GM03348 (cell line): Measurements from ENCODE around the gene FARS2.
A peak's percentile ranks its signal among the peaks of the same experiment; 100 is the strongest.
"Not testable (repeated sequence)": the region's sequence is repeated elsewhere in the genome, so short reads cannot be mapped to it uniquely, and the experiment has no call there.

Experiments
- DNase-seq: peaks from one replicate; pipeline ENCODE4 v3.0.0; 2012; ENCODE audit warnings: low spot score

Gene FARS2

DNA sequence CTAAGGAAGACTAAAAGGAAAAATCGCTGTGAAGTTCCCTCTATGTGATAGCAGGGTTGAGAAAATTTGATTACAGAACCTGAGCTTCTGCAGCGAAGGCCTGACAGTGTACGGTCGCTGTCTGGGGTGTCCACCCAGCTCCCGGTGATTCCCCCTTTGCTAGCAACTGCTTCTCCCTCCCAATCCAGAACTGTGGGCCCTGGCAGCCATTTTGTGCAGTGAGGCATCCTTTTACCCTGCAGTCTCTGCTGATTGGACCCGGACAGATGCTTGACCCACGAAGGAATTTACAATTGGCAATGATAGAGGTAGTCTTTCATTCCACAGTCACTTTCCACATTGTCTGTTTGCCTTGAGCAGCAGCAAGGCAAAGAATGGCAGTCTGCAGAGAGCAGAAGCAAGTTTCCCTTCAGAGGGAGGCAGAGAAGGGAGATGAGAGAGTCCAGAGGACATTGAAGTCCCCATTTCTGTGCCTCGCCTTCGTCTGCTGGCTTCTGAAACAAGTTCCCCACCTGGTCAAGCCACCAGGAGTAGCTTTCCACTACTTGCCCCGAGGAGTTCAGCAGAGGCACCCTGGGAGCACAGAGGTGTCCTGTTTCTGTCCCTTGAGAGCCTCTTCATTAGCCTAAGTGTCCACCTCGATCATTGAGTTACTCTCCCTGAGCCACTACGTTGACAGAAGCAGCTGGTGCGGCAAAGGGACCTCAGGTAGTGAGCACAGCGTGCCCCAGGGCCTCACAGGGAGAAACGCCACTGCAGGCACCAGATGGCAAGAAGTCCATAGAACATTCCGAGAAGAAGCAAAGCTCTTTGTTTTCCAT is 375.1 kb downstream of the FARS2 start:
- DNase-seq, result no peak

GRCh38 chr6:5637714-5638113 is 376.4 kb downstream of the FARS2 start:
- DNase-seq, result no peak

DNA sequence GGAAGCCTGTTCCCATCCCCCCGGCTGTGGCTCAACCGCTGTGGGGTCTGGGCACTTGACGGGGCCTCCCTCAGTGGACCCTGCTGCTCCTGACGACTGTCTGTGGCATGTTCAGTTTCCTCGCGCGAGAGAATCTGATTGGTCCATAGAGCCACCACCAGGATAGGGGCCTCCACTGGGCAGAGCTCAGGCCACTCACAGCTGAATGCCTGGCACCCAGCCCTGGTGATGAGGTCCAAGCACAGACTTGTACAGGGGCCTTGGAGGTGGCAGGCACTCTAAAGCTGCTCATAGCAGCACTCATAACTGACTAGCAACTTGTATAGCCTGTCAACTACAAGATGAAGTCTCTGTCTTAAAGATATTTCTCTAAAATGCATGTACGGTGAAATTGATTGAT is 377.4 kb downstream of the FARS2 start:
- DNase-seq, result no peak

DNA sequence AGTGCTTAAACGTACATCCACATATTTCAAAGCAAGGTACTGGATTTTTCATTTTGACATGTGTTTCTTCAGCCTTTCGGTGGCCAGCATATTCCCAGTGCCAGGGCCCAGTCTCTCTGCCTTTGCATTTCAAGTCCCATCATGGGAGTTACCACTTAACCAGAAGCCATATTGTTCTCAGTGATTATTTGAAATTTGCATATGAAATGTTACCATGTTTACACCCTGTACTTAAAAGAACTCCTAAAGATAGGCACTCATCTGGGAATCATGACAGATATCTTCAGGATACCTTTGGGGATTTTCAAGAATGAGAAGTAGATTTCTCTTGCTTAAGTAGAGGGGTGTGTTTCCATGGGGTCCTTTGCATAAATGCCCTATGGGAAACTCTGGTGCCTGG is 377.9 kb downstream of the FARS2 start:
- DNase-seq, result no peak

GRCh38 chr6:5640614-5641013 is 379.3 kb downstream of the FARS2 start:
- DNase-seq, result no peak

- no peak for DNase-seq
These were observed 383.3 kb downstream of the FARS2 start for GRCh38 chr6:5644523-5645185.

- DNase-seq, result no peak
These were observed 384.3 kb downstream of the FARS2 start for GRCh38 chr6:5645328-5646290.

- no peak for DNase-seq
These were observed 391.3 kb downstream of the FARS2 start for GRCh38 chr6:5652406-5653137.

DNA sequence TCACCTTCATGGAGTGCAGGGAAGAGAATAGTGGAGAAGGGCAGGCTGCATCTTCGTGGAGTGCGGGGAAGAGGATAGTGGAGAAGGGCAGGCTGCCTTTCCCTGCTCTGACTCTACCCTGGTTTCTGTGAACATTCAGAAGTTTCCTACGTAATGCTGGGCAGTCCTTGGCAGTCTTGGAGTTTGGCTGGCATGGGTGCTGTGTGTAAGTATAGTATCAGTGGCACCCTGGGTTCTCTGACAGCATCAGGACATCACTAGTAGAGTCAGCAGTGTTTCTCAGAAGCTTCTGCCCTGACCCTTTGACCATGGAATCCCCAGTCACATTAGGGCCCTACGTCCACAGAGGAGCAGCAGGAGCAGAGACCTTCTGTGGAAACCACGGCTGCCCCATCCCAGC is 392.5 kb downstream of the FARS2 start:
- DNase-seq, result no peak

- no peak for DNase-seq
These were observed 394.9 kb downstream of the FARS2 start for GRCh38 chr6:5656226-5656625.

- not testable (repeated sequence) for DNase-seq
These were observed 395.4 kb downstream of the FARS2 start for GRCh38 chr6:5656695-5657094.

- peak; percentile 72 for DNase-seq
These were observed 396.5 kb downstream of the FARS2 start for GRCh38 chr6:5657684-5658430.

- no peak for DNase-seq
These were observed 398.2 kb downstream of the FARS2 start for GRCh38 chr6:5659467-5659866.

DNA sequence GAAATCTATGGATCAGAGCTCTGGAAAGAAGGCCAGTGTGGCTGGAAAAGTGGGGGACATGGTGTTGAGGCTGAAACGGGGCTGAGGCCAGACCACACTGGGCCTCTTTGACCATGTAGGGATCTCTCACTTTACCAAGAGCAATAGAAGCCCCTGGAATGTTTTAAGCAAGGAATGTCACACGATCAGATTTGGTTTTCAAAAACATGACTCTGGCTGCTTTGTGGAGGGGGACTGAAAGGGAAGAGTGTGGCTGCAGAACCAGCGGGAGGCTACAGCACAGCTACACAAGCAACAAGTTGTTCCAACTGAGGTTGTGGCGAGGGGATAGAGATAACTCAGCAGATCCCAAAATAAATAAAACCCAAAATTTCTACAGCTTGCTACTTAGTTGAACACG is 399.5 kb downstream of the FARS2 start:
- DNase-seq, result no peak

GRCh38 chr6:5662797-5663196 is 401.5 kb downstream of the FARS2 start:
- DNase-seq, result no peak

GRCh38 chr6:5663259-5663658 is 401.9 kb downstream of the FARS2 start:
- DNase-seq, result no peak

DNA sequence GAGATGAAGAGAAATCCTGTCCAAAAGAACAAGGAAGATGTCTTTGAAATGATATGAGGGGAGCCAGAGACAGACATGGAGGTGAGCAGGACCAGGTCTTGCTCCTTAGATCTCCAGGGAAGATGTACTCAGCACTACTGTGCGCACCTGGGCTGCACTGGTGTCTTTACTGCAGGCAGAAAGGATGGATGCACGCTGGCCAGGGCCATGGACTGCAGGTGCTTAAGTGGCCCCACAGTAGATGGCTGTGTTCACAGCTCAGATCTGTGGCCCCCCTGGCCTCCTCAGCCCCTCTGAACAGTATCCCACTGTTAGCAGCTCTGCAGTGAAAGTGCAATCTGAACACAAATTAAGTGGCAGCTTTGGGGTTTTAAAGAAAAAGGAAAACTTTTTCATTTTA is 402.4 kb downstream of the FARS2 start:
- DNase-seq, result no peak

DNA sequence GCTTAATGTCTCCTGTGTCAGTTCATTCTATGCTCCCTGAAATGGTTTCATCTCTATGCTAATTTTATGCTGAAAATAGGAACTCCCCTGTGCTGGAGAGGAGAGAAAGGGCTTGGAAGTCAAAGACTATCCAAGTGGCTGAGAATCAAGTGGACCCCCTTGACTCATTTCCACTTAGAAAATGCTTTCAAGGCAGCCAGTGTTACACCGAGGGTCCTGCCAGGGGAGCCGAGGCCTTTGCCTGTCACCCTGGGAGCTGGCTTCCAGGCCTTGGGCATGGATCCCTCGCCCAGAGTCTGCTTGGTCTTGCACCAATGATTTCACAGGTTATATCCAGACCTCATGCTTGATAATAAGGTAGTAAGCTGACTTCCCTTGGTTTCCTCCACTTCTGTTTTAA is 402.8 kb downstream of the FARS2 start:
- no peak for DNase-seq

GRCh38 chr6:5665173-5665572 is 403.9 kb downstream of the FARS2 start:
- DNase-seq, result no peak

DNA sequence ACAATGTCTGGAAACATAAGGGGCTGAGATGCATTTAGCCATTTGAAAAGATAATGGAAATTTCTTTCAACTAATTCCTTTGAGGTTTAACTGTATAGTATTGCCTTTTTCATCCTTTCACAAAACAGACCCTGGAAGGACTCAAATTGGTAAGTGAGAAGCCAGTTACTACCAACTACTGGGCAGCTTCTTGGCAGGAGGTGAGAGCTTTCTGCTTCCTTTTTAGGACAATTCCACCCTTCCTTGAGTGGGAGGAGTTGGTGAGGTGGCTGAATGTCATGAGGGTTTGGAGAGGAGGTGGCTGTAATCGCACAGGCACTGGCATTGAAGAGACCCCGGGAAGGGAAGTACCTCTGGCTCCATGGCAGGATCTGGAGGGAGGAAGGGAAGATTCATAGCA is 404.4 kb downstream of the FARS2 start:
- no peak for DNase-seq

DNA sequence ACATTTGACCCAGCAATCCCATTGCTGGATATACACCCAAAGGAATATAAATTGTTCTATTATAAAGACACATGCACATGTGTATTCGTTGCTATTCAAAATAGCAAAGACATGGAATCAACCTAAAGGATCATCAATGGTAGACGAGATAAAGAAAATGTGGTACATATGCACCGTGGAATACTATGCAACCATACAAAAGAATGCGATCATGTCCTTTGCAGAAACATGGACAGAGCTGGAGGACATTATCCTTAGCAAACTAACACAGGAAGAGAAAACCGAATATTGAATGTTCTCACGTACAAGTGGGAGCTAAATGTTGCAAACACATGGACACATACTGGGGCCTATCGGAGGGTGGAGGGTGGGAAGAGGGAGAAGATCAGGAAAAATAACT is 405.4 kb downstream of the FARS2 start:
- no peak for DNase-seq
